ENCODE results near the gene SLC30A2. TPM values are rescaled to one million over a fixed set of nuclear protein-coding genes. Genes with fewer than 3 reads are reported as not detected.

The SLC30A2 gene, protein sequence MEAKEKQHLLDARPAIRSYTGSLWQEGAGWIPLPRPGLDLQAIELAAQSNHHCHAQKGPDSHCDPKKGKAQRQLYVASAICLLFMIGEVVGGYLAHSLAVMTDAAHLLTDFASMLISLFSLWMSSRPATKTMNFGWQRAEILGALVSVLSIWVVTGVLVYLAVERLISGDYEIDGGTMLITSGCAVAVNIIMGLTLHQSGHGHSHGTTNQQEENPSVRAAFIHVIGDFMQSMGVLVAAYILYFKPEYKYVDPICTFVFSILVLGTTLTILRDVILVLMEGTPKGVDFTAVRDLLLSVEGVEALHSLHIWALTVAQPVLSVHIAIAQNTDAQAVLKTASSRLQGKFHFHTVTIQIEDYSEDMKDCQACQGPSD
- total RNA-seq, result not detected in 2 replicates

DNA sequence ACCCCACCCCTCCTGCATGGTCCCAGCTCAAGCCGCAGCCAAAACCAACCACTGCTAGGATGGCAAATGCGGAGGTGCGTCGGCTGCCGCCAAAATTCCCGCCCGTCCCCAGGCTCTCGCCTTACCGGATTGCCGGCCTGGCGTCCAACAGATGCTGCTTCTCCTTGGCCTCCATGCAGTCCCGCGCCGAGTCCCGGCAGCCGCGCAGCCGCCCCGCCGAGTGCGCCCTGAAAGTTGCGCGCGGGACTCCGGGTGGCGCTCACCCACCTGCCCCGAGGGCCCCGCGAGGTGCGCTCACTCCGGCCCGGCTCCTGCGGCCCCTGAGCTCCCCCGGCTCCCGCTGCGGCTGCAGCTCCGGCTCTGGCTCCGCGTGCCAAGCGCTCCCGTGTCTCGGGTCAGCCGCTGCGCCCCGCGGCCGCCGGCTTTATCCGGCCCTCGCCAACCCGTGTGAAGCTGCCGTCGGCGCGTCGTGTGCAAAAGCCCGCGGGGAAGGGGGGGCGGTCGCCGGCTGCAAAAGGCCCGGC is at the start of gene SLC30A2:
SLC30A2 (minus strand) TSS at position 397 of the 524 bp plus-strand sequence; CDS start at position 175, 222 bp downstream.

DNA sequence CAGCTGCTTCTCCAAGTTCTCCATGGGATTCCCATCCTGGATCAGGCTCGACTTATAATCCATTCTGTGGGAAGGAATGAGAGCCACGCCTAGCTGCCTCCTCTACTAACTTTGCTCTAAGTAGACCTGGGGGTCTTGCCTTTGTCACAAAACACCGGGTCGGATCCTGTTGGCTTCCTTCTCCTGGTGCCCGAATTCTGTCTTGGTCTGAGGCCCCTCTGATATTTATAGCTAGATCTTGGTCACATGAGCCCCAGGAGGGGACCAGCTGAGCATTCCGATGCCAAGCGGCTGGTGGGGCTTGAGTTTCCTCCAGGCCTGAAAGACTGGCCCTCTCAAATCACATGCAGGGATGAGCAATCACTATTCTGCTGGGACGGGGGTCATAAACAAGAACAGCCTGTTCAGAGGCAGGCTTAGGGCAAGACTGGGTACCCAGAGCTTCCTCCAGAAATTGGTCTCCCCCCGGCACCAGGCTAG is 21.6 kb upstream of the SLC30A2 start, which contains the start of gene TRIM63:
TRIM63 (minus strand) TSS at position 199 of the 480 bp plus-strand sequence; CDS start at position 63, 136 bp downstream.

DNA sequence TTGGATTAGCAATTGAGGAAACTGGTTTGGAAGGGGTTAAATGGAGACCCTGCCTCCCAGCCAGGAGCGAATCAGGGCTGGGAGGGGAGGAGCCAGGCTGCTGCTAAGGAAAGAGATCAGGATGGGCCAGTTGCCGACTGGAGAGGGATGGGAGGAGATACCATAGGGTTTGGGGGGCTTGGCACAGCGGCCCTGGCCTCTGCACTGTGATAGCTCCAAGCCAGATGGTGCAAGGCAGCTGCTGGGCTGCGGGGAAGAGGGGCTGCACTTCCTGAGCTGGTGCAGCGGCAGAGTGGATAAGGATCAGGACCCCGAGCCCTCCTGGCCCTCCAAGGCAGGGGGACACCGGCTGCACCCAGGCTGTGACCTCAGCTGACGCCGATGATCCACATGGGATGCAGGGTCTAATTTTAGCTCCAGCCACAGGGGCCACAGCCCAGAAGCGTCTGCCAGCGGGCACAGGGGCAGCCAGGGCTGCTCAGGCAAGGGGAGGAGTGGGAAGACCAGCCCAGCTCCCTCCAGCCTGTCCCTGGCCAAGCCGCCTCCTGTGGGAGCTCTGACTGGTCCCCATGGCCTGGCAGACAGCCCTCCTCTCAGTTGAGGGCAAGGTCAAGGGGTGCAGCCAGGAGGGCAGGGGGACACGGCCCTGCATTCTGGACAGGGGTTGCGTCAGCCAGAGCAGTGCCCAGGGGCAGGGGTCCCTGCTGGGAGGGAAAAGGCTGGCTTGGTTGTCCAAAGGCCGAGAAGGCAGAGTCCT is 24.1 kb downstream of the SLC30A2 start, which contains the start of gene EXTL1:
EXTL1 (plus strand) TSS at position 129 of the 757 bp plus-strand sequence. CDS start 872 bp downstream, outside the sequence.

GRCh38 chr1:25997828-25998761 is 47.8 kb downstream of the SLC30A2 start, which contains the start of gene PAFAH2:
Gene PAFAH2, minus strand, starts transcription at chr1:25998063. Its CDS starts 7,247 bp downstream, at chr1:25990816.

Other genes with a start within 250 kb of the SLC30A2 start
- 20.0 and 33.1 TPM in 2 replicates for gene SELENON, start 245.9 kb downstream of the SLC30A2 start, total RNA-seq
- 21.6 and 22.8 TPM in 2 replicates for gene MTFR1L, start 226.2 kb downstream of the SLC30A2 start, total RNA-seq
- 1.4 and 3.9 TPM in 2 replicates for gene AUNIP, start 186.7 kb downstream of the SLC30A2 start, total RNA-seq
- 5.5 and 7.0 TPM in 2 replicates for gene PAQR7, start 170.4 kb downstream of the SLC30A2 start, total RNA-seq
- gene STMN1, start 139.7 kb downstream of the SLC30A2 start, total RNA-seq, result 79.3 and 178 TPM in 2 replicates
- gene PAFAH2, start 48.1 kb downstream of the SLC30A2 start, total RNA-seq, result 4.6 and 5.7 TPM in 2 replicates
- gene EXTL1, start 24.3 kb downstream of the SLC30A2 start, total RNA-seq, result not detected in 2 replicates
- gene TRIM63, start 21.5 kb upstream of the SLC30A2 start, total RNA-seq, result not detected in 2 replicates
- 3.2 and 4.3 TPM in 2 replicates for gene PDIK1L, start 65.7 kb upstream of the SLC30A2 start, total RNA-seq
- gene FAM110D, start 113.0 kb upstream of the SLC30A2 start, total RNA-seq, result 2.5 and 4.0 TPM in 2 replicates
- gene C1orf232, start 122.8 kb upstream of the SLC30A2 start, total RNA-seq, result not detected in 2 replicates
- gene ZNF593, start 123.8 kb upstream of the SLC30A2 start, total RNA-seq, result 30.2 and 31.8 TPM in 2 replicates
- gene ZNF593OS, start 125.7 kb upstream of the SLC30A2 start, total RNA-seq, result 0.09 TPM in 1 of 2 replicates, not detected in the other
- 0.28 TPM in 1 of 2 replicates, not detected in the other for gene CNKSR1, start 131.4 kb upstream of the SLC30A2 start, total RNA-seq
- not detected in 2 replicates for gene CATSPER4, start 144.5 kb upstream of the SLC30A2 start, total RNA-seq
- gene CEP85, start 188.1 kb upstream of the SLC30A2 start, total RNA-seq, result 8.3 and 10.1 TPM in 2 replicates
- gene SH3BGRL3, start 234.0 kb upstream of the SLC30A2 start, total RNA-seq, result 24.9 and 27.4 TPM in 2 replicates

Data from endothelial cell of coronary artery (primary cell).